Endothelial cell of umbilical vein (primary cell): ENCODE measurements around the gene SEZ6. TPM values are rescaled to one million over a fixed set of nuclear protein-coding genes. Genes with fewer than 3 reads are reported as not detected.

Experiments
- BruUV-seq: library from RNA; stranded (reverse); fragments of 400-500 nt; replicated peaks from 2 replicates; lab custom pipeline; 2021; lab: Mats Ljungman, UMichigan
- CTCF ChIA-PET: fragments of 300-600, 350-600 bp; sonication (Branson Sonifier 250); formaldehyde crosslinking; loops from one replicate; lab custom pipeline; 2021; ENCODE audit warnings: antibody characterized with exemption, inconsistent platforms; lab: Charles Lee
- POLR2A ChIA-PET: fragments of 300-600, 350-600 bp; sonication (Branson Sonifier 250); formaldehyde crosslinking; loops from one replicate; lab custom pipeline; 2021; ENCODE audit warnings: antibody characterized with exemption, inconsistent platforms; lab: Charles Lee
- DNase-seq: peaks from one replicate; pipeline ENCODE4 v3.0.0-alpha.2; 2011; ENCODE audit warnings: low read depth, low spot score
- FAIRE-seq: peaks from 2 replicates; lab custom pipeline; 2011; peaks lifted over from hg19 to GRCh38; lab: Jason Lieb, UNC
- H2AFZ ChIP-seq: 2 replicates; pipeline ENCODE4 v1.6.0; 2012; ENCODE audit warnings: low read depth, low read length, control low read depth, inconsistent platforms
- H3K27ac ChIP-seq: 2 replicates; pipeline ENCODE4 v1.5.1; 2011; ENCODE audit warnings: low read depth, mild to moderate bottlenecking, control low read depth, low read length, moderate library complexity; ENCODE audit not compliant: insufficient read depth
- H3K27me3 ChIP-seq, 2 experiments: 2 replicates each; pipeline versions ENCODE4 v1.6.0 to v1.6.1; 2011; ENCODE audit warnings: low read length in 2 of 2, mixed read lengths in 1 of 2; ENCODE audit not compliant: control insufficient read depth in 2 of 2, insufficient read depth in 2 of 2
- H3K36me3 ChIP-seq, 2 experiments: 2 replicates in 1 of 2; 3 replicates in 1 of 2; pipeline ENCODE4 v1.5.1; 2011; ENCODE audit warnings: low read length in 2 of 2, mild to moderate bottlenecking in 1 of 2, moderate library complexity in 1 of 2; ENCODE audit not compliant: control insufficient read depth in 2 of 2, insufficient read depth in 2 of 2; ENCODE audit errors: extremely low read depth in 1 of 2
- H3K4me1 ChIP-seq: 3 replicates; pipeline ENCODE4 v1.5.1; 2011; ENCODE audit warnings: mild to moderate bottlenecking, low read length; ENCODE audit not compliant: control insufficient read depth, insufficient read depth; ENCODE audit errors: extremely low read depth
- H3K4me2 ChIP-seq: 2 replicates; pipeline ENCODE4 v1.6.1; 2011; ENCODE audit warnings: low read length, control low read depth, mixed read lengths; ENCODE audit not compliant: insufficient read depth
- H3K4me3 ChIP-seq, 3 experiments: fragments of 200-600 bp in 1 of 3; sonication (generic), shearing (Covaris generic) in 1 of 3; replicated peaks in 1 of 3; 2 replicates each; pipeline ENCODE4 v1.5.1; 2011 to 2016; ENCODE audit warnings: control low read depth in 3 of 3, low read length in 3 of 3, mild to moderate bottlenecking in 2 of 3, inconsistent platforms in 1 of 3, low read depth in 1 of 3, moderate library complexity in 1 of 3; ENCODE audit not compliant: insufficient read depth in 1 of 3
- H3K79me2 ChIP-seq: 2 replicates; pipeline ENCODE4 v1.6.0; 2012; ENCODE audit warnings: low read length, inconsistent platforms; ENCODE audit not compliant: control insufficient read depth, insufficient read depth
- H3K9ac ChIP-seq: replicated peaks from 2 replicates; pipeline ENCODE3; 2011; ENCODE audit warnings: low read length, control low read depth; ENCODE audit not compliant: insufficient read depth; ENCODE audit errors: extremely low read depth
- H3K9me1 ChIP-seq: replicated peaks from 3 replicates; pipeline ENCODE4 v1.6.0; 2011; ENCODE audit warnings: mild to moderate bottlenecking, low read length; ENCODE audit not compliant: control insufficient read depth, insufficient read depth; ENCODE audit errors: extremely low read depth
- H3K9me3 ChIP-seq: replicated peaks from 2 replicates; pipeline ENCODE4 v1.5.1; 2012; ENCODE audit warnings: low read length, inconsistent platforms; ENCODE audit not compliant: control insufficient read depth, insufficient read depth
- H4K20me1 ChIP-seq: replicated peaks from 2 replicates; pipeline ENCODE3; 2011; ENCODE audit warnings: mild to moderate bottlenecking, low read length; ENCODE audit not compliant: control insufficient read depth, insufficient read depth; ENCODE audit errors: extremely low read depth
- CTCF ChIP-seq, 2 donors: IDR thresholded peaks; 1 replicate in 1 of 2; 2 replicates in 1 of 2; pipeline ENCODE4 v1.5.1; 2011; ENCODE audit warnings: low read length in 2 of 2, mild to moderate bottlenecking in 2 of 2, moderate library complexity in 2 of 2, control low read depth in 1 of 2, inconsistent platforms in 1 of 2, low read depth in 1 of 2; ENCODE audit not compliant: insufficient read depth in 1 of 2; ENCODE audit errors: extremely low read depth in 1 of 2
- MYC ChIP-seq: IDR thresholded peaks from one replicate; pipeline ENCODE4 v1.6.1; 2011; ENCODE audit warnings: mild to moderate bottlenecking, low read depth, low read length
- dilution Hi-C: fragments of 300-500 bp; cut with MboI; formaldehyde crosslinking; loops from one replicate; pipeline ENCODE4 v1.15.0; 2019; ENCODE audit warnings: low sequenced_read_pairs; ENCODE audit not compliant: extremely low pct_ligation_motif_present
- intact Hi-C: fragments of 100-400 bp; cut with micrococcal nuclease; formaldehyde crosslinking; loops from one replicate; pipeline ENCODE4 v1.10.0; 2022
- polyA plus RNA-seq, 4 experiments: library from polyadenylated mRNA; depleted of rRNA in 3 of 4; stranded (reverse) in 3 of 4; unstranded in 1 of 4; fragments of >200 nt; gene quantifications; 2 replicates each; pipeline versions ENCODE4 v1.2.1 to v1.2.3, GENCODE V29; 2011 to 2012; ENCODE audit warnings: missing spikeins in 1 of 4
- total RNA-seq: library from RNA; stranded (reverse); gene quantifications from 2 replicates; pipeline ENCODE4 v1.2.3, GENCODE V29; 2021

SEZ6 gene
- total and polyA plus RNA-seq, 2 donors (not counting 3 experiments of a cell fraction or from before 2014, with no cell fraction given) = not detected

GRCh38 chr17:29042679-29043538 lies 37.1 kb upstream of the SEZ6 start, which contains the start of gene PIPOX:
TSS of gene PIPOX (plus strand) at chr17:29043141. CDS start at chr17:29043226, 85 bp downstream.
- Histone ChIP-seq H3K9me1 (no peaks in the 10 kb centered on the region), H2AFZ (peak within 1 kb of the TSS; percentile 70), H4K20me1 (no peaks in the 10 kb centered on the region), H3K27ac (no peak within 1 kb of the TSS), H3K27me3 (peaks cover 20% of the 10 kb centered on the region in 2 experiments), H3K79me2 (no peaks in the 10 kb centered on the region), H3K9me3 (no peaks in the 10 kb centered on the region), H3K4me2 (peak within 1 kb of the TSS; percentile 38), H3K4me3 (no peak within 1 kb of the TSS), H3K36me3 (no peaks in the 10 kb centered on the region), H3K4me1 (peaks cover 7% of the 10 kb centered on the region), H3K9ac (no peak within 1 kb of the TSS)
- POLR2A ChIA-PET = no interaction called here
- CTCF ChIA-PET = interaction anchor here (1.4 to 2.0 kb wide), 4 partner anchors 8 to 74 kb away, joined by 3 to 6 read pairs (median 4); no protein-coding TSS in a partner anchor
- intact Hi-C loops (loop anchor here (2.0 kb wide), 1 partner anchor 68 kb away; no protein-coding TSS in a partner anchor), dilution Hi-C loops (no loop called here)
- no TSS peak for BruUV-seq
- FAIRE-seq (peak; percentile 50), DNase-seq (peak; percentile 54)
- TF ChIP-seq MYC (no peak), CTCF (IDR thresholded peaks at IDR 0.05; ENCODE audit: extremely low read depth in 1 of 2, insufficient read depth in 1 of 2, low read depth in 1 of 2, low read length in 2 of 2) (peak; percentile 4 to 33)
